Esophagus muscularis mucosa (tissue), 4 donors: Measurements from ENCODE around the gene PRSS38. TPM values are rescaled to one million over a fixed set of nuclear protein-coding genes. Genes with fewer than 3 reads are reported as not detected.

Source experiments
- DNase-seq: peaks from one replicate; pipeline ENCODE4 v3.0.0-alpha.2; 2017; ENCODE audit errors: extremely low spot score
- H3K27ac ChIP-seq, 4 donors: fragments of 200-600 bp; sonication (generic); replicated peaks in 1 of 4; 1 replicate in 3 of 4; 2 replicates in 1 of 4; pipeline ENCODE4 v1.5.1; 2016 to 2019; ENCODE audit warnings: mild to moderate bottlenecking in 1 of 4
- H3K27me3 ChIP-seq, 4 donors: fragments of 200-600 bp; sonication (generic); one replicate each; pipeline versions ENCODE4 v1.5.1 to v1.6.0; 2016 to 2019
- H3K36me3 ChIP-seq, 4 donors: fragments of 200-600 bp; sonication (generic); one replicate each; pipeline ENCODE4 v1.5.1; 2016 to 2019
- H3K4me1 ChIP-seq, 4 donors: fragments of 200-600 bp; sonication (generic); one replicate each; pipeline ENCODE4 v1.5.1; 2016 to 2019
- H3K4me3 ChIP-seq, 4 donors: fragments of 200-600 bp; sonication (generic); 1 replicate in 2 of 4; 2 replicates in 2 of 4; pipeline ENCODE4 v1.5.1; 2016 to 2019; ENCODE audit warnings: mild to moderate bottlenecking in 4 of 4, moderate library complexity in 1 of 4
- H3K9me3 ChIP-seq, 4 donors: fragments of 200-600 bp; sonication (generic); 1 replicate in 3 of 4; 2 replicates in 1 of 4; pipeline ENCODE4 v1.5.1; 2016 to 2019
- EP300 ChIP-seq: sonication (generic); formaldehyde crosslinking; IDR thresholded peaks from one replicate; pipeline ENCODE4 v1.6.1; 2017; ENCODE audit warnings: antibody characterized with exemption
- POLR2A ChIP-seq: fragments of 450-650 bp; IDR thresholded peaks from one replicate; pipeline ENCODE4 v1.6.1; 2017; ENCODE audit warnings: antibody characterized with exemption, moderate library complexity, mild to moderate bottlenecking, low read depth
- POLR2AphosphoS5 ChIP-seq, 2 donors: sonication (generic); formaldehyde crosslinking; IDR thresholded peaks; one replicate each; pipeline ENCODE4 v1.6.1; 2017; ENCODE audit warnings: antibody characterized with exemption in 2 of 2
- WGBS: methylation state at CpG from one replicate; pipeline ENCODE4 v1.1.5; 2018; 5-methylcytosine and 5-hydroxymethylcytosine counted together
- intact Hi-C: fragments of 100-400 bp; cut with DNase I; formaldehyde crosslinking; loops from one replicate; pipeline ENCODE4 v1.15.1; 2023
- total RNA-seq, 4 donors: library from RNA; depleted of rRNA; stranded (reverse); fragments of >200 nt; gene quantifications; one replicate each; pipeline versions ENCODE4 v1.1.0 to v1.2.1, GENCODE V29; 2016
- TF ChIP-seq, protein P1 (sequence below), 3 experiments: fragments of 200-600 bp in 2 of 3; fragments of 450-650 bp in 1 of 3; sonication (generic) in 2 of 3; IDR thresholded peaks; one replicate each; pipeline ENCODE4 v1.5.1; 2017 to 2019; ENCODE audit warnings: antibody characterized with exemption in 3 of 3, mild to moderate bottlenecking in 2 of 3, moderate library complexity in 1 of 3

PRSS38 gene
- total RNA-seq, 4 donors from 2014 or later = not detected

DNA sequence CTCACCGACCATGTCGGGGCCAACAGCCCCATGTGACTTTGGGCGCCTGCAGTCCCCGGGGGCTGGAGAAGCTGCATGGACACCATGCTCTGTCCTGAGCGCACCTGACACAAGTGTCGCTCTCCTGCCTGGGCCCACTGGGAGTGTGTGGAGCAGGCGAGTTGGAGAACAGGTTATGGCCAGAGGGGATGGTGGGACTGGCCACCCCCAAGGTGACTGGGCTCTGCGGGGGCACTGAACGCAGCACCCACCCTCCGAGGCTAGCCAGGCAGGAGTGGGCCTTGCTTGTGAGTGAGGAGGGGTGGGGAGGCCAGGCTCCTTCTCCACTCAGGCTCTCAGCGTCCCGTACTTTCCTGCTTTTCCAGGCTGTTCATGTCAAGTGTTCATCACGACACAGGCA is 44.7 kb upstream of the PRSS38 start:
- Histone ChIP-seq H3K4me3 (no peak overlapping the region), H3K4me1 (peaks cover 0 to 25% (median 15%) of the 10 kb centered on the region in 4 donors), H3K9me3 (no peaks in the 10 kb centered on the region), H3K27ac (no peak overlapping the region), H3K36me3 (peaks cover 7 to 77% (median 67%) of the 10 kb centered on the region in 4 donors), H3K27me3 (no peaks in the 10 kb centered on the region)
- intact Hi-C loops = no loop called here
- WGBS = 94% methylated on average over 11 of the region's 13 CpGs
- TF ChIP-seq POLR2AphosphoS5 (IDR thresholded peaks at IDR 0.05) (no peak), EP300 (no peak), POLR2A (no peak)
- TF ChIP-seq, protein P1, sequence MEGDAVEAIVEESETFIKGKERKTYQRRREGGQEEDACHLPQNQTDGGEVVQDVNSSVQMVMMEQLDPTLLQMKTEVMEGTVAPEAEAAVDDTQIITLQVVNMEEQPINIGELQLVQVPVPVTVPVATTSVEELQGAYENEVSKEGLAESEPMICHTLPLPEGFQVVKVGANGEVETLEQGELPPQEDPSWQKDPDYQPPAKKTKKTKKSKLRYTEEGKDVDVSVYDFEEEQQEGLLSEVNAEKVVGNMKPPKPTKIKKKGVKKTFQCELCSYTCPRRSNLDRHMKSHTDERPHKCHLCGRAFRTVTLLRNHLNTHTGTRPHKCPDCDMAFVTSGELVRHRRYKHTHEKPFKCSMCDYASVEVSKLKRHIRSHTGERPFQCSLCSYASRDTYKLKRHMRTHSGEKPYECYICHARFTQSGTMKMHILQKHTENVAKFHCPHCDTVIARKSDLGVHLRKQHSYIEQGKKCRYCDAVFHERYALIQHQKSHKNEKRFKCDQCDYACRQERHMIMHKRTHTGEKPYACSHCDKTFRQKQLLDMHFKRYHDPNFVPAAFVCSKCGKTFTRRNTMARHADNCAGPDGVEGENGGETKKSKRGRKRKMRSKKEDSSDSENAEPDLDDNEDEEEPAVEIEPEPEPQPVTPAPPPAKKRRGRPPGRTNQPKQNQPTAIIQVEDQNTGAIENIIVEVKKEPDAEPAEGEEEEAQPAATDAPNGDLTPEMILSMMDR (IDR thresholded peaks at IDR 0.05) = no peak
- no peak for DNase-seq

DNA sequence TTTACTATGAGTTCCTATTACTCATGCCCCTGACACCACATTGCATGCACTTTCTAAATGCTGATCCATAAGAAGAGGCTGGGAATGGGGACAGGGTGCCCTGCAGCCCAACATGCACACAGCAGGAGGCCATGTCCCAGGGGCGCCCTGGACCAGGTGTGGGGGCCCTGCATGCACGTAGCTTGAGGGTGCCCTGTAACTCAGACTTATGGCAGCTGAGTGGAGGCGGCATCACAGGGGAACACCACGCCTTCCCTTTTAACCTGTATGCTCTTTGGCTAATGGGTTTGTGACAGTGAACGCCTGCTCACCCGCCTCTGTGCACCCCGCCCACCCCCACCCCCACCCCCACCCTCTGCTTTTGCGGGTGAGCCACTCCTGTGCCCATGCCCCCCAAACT is 44.1 kb upstream of the PRSS38 start:
- peaks cover 0 to 29% (median 17%) of the 10 kb centered on the region in 4 donors for H3K4me1 ChIP-seq
- TF ChIP-seq EP300 (no peak), POLR2A (no peak), POLR2AphosphoS5 (IDR thresholded peaks at IDR 0.05) (no peak)
- TF ChIP-seq, protein P1 (IDR thresholded peaks at IDR 0.05) = no peak
- intact Hi-C loops = no loop called here
- no peak overlapping the region for H3K4me3 ChIP-seq
- H3K9me3 ChIP-seq = no peaks in the 10 kb centered on the region
- H3K36me3 ChIP-seq = peaks cover 12 to 77% (median 69%) of the 10 kb centered on the region in 4 donors
- no peaks in the 10 kb centered on the region for H3K27me3 ChIP-seq
- no peak for DNase-seq
- WGBS = 100% methylated on average over 5 of the region's 8 CpGs
- no peak overlapping the region for H3K27ac ChIP-seq

DNA sequence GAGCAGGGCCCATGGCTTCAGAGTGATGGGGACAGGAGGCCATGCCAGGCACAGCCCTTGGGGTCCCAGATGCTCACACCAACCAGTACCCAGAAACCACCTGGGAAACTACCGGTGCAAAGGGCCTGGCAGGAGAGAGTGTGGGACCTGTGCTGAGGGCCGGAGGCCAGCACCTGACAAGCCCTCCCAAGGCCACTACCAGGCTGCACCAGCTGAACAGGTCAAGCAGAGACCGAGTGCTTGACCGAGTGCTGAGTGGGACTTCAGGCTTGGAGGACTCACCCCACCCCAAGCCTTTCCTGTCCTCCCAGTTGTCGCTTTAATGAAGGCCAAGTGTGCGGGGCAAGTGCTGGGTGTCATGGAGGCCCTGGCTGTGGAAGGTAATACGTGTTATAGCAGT is 43.7 kb upstream of the PRSS38 start:
- Histone ChIP-seq H3K27ac (no peak overlapping the region), H3K36me3 (peaks cover 12 to 76% (median 71%) of the 10 kb centered on the region in 4 donors), H3K4me1 (peaks cover 0 to 28% (median 17%) of the 10 kb centered on the region in 4 donors), H3K4me3 (no peak overlapping the region), H3K9me3 (no peaks in the 10 kb centered on the region), H3K27me3 (no peaks in the 10 kb centered on the region)
- TF ChIP-seq EP300 (no peak), POLR2A (no peak), POLR2AphosphoS5 (IDR thresholded peaks at IDR 0.05) (no peak)
- TF ChIP-seq, protein P1 (IDR thresholded peaks at IDR 0.05) = no peak
- WGBS = 98% methylated on average over 5 of the region's 7 CpGs
- no peak for DNase-seq
- intact Hi-C loops = no loop called here

DNA sequence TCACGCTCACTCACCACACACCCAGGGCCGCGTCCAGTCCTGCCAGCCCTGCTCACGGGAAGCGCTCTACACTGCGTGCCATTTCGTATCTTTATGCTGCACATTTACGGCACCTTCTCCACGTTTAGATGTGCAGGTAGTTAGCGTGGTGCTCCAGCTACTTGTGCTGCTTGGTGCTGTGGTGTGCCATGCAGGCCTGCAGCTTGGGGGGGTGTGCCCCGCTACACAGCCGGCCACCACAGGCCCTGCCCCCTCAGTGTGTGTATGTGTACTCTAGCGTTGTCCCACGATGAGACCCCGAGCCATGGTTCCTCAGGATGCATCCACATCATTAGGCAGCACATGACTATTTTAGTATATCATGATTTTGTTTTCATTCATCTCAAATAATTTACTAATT is 41.9 kb upstream of the PRSS38 start:
- Histone ChIP-seq H3K27me3 (no peaks in the 10 kb centered on the region), H3K27ac (no peak overlapping the region), H3K4me1 (peaks cover 0 to 22% (median 15%) of the 10 kb centered on the region in 4 donors), H3K9me3 (no peaks in the 10 kb centered on the region), H3K36me3 (peaks cover 6 to 61% (median 53%) of the 10 kb centered on the region in 4 donors), H3K4me3 (no peak overlapping the region)
- DNase-seq = no peak
- TF ChIP-seq EP300 (no peak), POLR2AphosphoS5 (IDR thresholded peaks at IDR 0.05) (no peak), POLR2A (no peak)
- TF ChIP-seq, protein P1 (IDR thresholded peaks at IDR 0.05) = no peak
- intact Hi-C loops = no loop called here
- 93% methylated on average over 15 of the region's 15 CpGs for WGBS

DNA sequence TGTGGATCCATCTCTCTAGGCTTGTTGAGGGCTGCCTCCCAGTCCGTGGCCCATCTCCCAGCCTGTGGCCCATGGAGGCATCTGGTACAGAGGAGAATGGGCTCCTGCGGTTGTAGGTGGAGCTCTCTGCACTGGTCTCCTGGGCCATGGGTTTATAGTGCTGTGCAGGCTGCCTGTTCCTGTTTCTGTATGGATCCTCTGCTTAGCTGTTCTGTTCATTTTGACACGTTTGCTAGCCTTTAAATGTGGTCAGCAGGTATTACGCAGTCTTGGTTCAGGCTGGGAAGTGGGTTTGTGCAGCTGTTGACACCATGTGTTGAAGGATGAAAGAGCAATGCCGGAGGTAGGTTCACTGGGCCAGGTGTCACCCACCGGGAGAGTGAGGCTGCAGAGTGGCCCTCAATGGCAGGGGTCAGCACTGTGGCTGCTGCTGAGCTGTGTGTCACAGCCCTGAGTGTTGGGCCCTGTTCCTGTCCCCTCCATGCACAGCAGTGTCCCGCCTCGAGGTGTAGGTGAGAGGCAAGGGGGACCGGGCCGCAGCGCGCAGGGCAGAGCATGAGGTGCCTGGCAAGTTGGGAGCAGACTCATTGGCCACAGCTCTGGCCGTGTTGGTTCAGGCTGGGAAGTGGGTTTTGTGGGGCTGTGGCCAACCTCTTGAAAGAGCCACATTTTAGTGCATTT is 41.3 kb upstream of the PRSS38 start:
- DNase-seq = no peak
- WGBS = 83% methylated on average over 13 of the region's 13 CpGs
- H3K27ac ChIP-seq = peak overlapping the region in 1 of 4 donors; percentile 65

More for the DNA sequence above, 41.3 kb upstream of the PRSS38 start:
- no peak for TF ChIP-seq POLR2AphosphoS5 (IDR thresholded peaks at IDR 0.05)
- TF ChIP-seq, protein P1 (IDR thresholded peaks at IDR 0.05) = no peak
- no peak for TF ChIP-seq POLR2A
- no peak for TF ChIP-seq EP300
- Histone ChIP-seq H3K27me3 (no peaks in the 10 kb centered on the region), H3K4me1 (peaks cover 0 to 26% (median 16%) of the 10 kb centered on the region in 4 donors), H3K4me3 (no peak overlapping the region), H3K9me3 (no peaks in the 10 kb centered on the region), H3K36me3 (peaks cover 6 to 56% (median 47%) of the 10 kb centered on the region in 4 donors)
- intact Hi-C loops = no loop called here
